Measurements from ENCODE around the gene NELL2.
A peak's percentile ranks its signal among the peaks of the same experiment; 100 is the strongest.
"Not testable (repeated sequence)": the region's sequence is repeated elsewhere in the genome, so short reads cannot be mapped to it uniquely, and the experiment has no call there.

Gene NELL2

DNA sequence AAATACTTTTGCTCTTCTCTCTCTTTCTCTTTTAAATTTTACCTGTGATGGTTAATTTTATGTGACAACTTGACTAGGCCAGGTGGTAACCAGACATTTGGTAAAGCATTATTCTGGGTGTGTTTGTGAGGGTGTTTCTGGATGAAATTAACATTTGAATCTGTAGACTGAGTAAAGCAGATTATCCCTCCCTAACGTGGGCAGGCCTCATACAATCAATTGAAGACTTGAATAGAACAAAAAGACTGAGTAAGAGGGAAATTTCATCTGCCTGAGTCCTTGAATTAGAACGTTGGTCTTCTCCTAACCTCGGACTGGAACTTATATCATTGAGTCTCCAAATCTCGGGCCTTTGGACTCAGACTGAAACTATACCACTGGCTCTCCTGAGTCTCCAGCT is 182.1 kb downstream of the NELL2 start:
- no peak for DNase-seq (ENCODE audit: low spot score)

DNA sequence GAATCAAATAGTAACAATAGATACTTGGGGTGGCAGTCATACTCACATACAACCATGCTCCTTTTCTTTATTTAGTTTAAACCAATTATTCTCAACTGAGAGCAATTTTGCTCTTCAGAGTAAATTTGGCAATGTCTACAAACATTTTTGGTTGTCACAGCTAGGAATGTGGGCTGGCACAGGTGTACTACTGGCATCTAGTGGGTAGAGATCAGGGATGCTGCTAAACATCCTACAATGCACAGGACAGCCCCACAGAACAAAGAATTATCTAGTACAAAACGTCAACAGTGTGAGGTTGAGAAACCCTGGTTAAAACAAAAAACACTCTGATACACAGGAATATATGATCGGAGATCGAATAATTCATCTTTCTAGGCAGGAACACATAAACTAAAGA is 186.5 kb downstream of the NELL2 start:
- no peak for DNase-seq (ENCODE audit: low spot score)

DNA sequence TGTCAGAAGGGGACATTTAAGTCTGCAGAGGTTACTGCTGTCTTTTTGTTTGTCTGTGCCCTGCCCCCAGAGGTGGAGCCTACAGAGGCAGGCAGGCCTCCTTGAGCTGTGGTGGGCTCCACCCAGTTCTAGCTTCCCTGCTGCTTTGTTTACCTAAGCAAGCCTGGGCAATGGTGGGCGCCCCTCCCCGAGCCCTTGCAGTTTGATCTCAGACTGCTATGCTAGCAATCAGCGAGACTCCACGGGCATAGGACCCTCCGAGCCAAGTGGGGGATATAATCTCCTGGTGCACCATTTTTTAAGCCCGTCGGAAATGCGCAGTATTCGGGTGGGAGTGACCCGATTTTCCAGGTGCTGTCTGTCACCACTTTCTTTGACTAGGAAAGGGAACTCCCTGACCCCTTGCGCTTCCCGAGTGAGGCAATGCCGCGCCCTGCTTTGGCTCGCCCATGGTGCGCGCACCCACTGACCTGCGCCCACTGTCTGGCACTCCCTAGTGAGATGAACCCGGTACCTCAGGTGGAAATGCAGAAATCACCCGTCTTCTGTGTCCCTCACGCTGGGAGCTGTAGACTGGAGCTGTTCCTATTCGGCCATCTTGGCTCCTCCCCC is 189.2 kb downstream of the NELL2 start:
- DNase-seq (ENCODE audit: low spot score): not testable (repeated sequence)

DNA sequence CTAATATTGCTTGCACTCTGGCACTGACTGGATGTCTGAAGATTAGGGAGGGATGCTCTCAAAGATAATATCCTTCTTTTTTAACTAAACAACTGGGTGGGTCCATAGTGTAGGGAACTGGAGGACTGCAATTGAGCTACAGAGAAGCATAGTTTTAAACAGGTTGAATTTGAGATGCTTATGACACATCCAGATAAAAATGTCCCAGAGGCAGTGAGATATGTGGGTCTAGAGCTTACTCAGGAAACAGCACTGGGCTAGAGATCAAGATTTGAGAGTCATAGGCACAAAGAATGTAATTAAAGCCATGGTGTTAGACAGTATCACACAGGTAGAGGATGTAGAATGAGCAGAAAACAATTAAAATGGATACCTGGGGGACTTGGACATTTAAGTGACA is 198.4 kb downstream of the NELL2 start:
- DNase-seq (ENCODE audit: low spot score): no peak

DNA sequence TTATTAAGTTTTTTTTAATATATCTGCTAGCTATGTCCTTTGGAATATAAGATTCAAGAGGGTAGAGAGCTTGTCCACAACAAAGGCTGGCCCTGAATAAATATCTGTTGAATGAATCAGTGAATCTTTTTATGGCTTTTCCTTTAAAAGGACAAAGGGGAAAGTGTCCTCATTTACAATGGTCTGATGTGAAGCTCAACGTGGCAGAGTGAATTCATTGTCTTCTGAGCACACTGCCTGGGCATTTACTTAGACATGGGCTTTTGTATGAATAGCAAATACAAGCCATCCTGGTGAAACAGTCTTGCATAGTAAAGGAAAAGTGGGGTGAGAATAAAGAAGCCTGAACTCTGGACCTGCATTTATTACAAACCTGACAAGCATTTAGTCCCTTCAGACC is 201.2 kb downstream of the NELL2 start:
- peak; percentile 59 for DNase-seq (ENCODE audit: low spot score)

DNA sequence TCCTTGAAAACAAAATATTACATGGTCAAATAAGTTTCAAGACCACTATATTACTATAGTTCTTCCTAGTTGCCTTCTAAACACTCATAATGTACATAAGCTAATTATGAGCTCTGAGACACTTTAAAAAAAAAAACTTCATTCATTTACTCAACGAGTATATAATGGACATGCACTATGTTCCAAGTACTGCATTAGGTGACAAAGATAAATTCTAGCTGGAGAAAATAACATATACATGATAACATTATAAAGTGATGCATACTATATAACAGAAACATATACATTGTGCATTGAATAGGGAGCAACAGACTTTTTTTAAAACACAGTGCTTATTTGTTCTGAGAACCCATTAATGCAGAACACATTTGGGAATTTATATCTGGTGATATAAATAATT is 202.3 kb downstream of the NELL2 start:
- DNase-seq (ENCODE audit: low spot score): no peak

DNA sequence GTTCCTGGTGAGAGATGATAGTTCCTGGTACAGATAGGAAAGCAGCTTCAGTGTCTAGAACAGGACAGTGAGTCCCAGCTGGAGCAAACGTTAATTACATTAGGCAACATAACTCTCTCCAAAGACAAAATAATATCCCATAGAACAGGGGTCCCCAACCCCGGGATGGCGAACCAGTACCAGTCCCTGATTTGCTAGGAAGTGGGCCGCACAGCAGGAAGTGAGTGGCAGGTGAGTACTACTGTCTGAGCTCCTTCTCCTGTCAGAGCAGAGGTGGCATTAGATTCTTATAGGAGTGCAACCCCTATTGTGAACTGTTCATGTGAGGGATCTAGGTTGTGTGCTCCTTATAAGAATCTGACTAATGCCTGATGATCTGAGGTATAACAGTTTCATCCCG is 204.1 kb downstream of the NELL2 start:
- DNase-seq (ENCODE audit: low spot score): no peak

DNA sequence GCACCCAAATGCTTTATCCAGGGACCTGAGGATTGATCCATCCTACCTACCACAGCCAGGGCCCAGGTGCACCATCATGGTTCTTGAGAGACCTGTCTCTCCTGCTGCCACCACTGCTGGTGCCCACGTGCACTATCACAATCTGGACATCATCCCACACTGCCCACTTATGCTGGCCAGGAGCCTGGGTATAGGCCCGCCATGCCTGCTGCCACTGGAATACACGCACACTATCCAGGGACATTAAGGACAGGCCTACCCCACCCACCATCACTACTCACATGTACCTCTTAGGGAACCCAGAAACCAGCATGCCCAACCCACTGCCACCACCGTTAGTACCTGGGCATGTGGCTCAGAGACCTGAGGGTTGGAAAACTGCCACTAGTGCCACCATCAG is 207.7 kb downstream of the NELL2 start:
- no peak for DNase-seq (ENCODE audit: low spot score)

DNA sequence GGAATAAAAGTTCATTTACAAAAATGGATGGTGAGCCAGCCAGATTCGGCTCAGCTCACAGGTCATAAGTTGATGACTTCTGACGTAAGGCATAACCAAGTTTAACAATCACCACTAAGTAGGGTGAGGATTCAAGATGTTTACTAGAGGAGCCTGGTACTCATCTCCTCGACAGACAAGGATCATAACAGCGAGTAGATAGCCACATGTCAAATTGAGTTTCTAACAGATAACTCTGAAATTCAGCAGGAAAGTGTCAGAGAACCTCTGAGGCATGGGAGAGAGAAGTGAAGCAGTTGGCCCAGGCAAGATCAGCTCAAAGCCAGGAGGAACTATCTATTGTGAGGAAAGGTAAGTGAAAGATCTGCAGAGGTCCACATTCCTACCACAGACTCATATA is 208.7 kb downstream of the NELL2 start:
- DNase-seq (ENCODE audit: low spot score): no peak

DNA sequence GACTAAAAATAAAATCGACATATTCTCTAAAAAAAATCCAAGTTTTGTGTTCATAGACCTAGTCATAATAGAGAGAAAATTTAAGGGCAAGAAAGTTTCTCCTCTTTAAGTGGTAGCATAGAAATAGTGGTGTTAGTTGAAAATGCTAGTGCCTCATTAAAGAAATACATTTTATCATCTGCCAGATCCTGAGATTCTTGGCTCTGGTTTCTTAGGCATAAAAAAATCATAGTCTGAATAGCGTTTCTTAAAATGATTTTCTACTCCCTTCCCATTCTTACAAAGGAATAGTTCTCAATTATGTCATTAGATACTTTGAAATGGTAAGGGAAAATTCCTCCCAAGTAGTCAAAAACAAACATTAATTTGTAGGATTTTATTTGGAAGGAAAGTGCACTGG is 212.8 kb downstream of the NELL2 start:
- no peak for DNase-seq (ENCODE audit: low spot score)

DNA sequence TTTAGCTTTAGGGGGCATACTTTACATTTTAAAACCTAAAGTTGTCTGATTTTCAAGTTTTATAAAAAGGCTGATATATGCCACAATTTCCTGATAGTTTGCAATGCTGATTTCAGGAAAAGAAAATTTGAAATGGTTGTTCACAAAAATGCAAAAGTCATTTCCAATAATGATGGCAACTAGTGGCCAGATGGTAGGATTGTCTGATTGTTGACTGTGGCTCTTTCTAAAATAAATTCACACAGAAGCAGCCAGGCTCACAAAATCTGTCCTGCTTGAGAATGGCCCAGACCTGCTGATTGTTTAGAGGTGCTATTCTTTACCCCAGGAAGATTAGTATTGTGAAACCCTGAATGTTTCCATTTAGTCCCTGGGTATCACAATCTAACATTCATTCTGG is 220.3 kb downstream of the NELL2 start:
- no peak for DNase-seq (ENCODE audit: low spot score)

DNA sequence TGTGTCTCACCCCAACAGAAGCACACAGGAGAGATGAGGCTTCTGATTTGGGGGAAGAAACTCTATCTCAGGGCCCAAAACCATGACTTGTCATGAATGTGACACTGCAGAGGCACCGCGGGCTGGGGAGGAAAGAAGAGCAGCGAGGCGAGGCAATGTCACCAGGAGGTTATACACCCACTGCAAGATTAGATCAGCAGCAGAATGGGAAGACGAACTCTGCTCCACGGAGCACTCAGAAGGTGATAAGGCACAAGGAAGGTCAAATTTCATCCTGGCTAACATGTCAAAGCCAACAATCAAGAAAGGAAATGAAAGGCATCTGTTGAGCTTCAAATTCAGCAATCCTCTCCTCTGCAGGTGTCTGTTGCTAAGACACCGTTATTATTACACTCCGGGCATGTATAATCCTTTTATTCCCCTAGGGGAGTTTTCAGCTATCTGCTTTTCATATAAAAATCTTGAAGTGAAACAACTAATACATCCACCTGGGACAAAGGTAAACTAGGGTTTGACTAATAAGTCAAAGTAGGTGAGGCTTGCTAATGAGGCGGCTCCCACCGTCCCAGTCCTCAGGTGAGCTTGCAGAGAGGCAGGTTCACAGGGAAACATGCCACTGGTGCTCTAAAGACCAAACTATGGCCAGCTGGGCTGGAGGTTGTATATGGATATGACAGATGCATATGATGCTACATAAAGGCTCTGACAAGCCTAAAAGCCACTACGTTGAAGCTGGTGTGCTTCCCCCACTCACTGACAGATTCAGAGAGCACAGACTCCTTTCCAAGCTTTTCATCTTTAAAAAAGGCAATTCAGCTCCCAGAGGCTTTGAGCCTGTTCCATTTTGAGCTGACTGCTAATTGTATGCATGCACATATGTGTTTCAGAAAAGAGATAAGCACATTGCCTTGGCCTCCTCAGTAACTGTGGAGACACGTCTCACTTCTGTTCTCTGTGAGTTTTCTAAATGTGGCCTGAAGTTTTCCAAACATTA is 221.2 kb downstream of the NELL2 start:
- DNase-seq (ENCODE audit: low spot score): no peak

DNA sequence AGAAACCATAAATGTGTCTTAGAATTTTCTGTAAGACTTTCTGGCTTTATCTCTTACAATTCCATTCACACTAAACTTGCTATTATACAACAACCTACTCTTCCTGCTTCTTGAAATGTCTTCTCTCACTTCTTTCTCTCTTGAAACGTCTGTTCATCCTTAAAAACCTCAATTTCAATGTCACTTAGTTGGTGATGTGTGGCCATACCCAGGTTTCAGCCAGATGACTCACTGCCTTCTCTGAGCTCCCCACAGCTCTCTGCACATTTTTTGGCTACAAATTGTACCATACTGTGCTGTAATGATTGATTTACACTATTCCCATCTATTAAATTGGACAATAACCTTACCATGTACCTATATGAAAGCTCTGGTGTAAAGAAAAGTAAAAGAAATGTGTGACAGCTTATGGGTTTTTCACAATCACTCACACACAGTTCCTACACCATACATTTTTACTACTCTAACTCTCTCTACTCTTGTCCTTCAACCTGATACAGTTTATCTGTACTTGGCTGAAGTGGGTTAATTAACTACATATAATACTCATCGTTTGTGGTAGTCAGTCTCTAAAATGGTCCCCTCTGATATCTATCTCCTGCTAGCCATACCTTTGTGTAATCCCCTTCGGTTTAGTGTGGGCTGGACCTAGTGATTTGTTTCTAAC is 222.1 kb downstream of the NELL2 start:
- no peak for DNase-seq (ENCODE audit: low spot score)

DNA sequence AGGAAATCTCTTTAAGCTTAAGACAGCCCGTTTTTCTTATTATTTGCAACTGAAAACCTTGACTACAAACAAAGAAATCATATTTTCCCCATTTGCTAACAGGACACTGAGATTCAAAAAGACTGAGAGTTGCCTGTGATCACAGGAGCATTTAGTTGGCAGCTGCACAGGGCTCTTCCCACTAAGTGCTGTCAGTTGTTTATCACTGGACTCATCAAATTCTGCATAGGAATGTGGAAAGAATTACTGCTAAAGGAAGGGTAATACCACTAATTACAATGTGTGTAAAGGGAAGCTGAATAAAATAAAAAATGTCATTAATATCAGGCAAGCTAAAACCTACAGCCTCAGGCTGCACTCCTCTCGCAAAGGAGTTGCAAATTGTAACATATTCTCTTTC is 226.4 kb downstream of the NELL2 start:
- DNase-seq (ENCODE audit: low spot score): no peak

DNA sequence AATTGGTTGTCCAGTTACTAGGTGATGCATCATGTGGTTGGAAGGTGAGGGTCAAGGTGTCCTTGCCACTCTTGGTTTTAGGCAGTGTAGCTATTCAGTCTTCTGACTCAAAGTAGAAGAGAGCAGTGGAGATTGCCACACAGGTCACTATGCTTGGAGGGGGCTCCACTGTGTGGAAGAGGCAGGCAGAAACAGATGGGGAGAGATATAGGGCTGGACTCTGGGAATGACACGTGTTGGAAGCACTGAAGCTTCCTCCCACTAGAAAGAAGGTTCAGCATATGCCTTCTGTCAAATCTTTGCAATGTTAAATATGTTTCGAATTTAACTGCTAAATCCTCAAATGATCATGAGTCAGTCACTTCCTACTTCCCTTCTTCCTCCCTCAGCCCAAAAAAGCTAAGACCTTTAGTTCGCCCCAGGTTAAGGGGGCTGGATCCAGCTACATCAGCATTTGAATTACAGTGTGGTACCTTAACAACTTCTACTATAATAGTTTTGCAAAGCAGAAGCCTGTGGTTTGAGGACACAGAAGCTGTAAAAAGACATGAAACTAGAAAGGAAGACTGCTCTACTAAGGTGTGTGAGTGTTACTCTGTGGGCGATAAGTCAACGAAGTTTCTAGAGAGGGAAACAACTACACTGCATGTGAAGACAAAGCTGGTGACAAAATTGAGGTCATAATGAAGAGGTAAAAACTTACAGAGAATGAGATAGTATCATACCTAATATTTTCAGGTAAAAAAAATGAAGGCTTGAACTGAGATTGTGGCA is 228.0 kb downstream of the NELL2 start:
- no peak for DNase-seq (ENCODE audit: low spot score)

DNA sequence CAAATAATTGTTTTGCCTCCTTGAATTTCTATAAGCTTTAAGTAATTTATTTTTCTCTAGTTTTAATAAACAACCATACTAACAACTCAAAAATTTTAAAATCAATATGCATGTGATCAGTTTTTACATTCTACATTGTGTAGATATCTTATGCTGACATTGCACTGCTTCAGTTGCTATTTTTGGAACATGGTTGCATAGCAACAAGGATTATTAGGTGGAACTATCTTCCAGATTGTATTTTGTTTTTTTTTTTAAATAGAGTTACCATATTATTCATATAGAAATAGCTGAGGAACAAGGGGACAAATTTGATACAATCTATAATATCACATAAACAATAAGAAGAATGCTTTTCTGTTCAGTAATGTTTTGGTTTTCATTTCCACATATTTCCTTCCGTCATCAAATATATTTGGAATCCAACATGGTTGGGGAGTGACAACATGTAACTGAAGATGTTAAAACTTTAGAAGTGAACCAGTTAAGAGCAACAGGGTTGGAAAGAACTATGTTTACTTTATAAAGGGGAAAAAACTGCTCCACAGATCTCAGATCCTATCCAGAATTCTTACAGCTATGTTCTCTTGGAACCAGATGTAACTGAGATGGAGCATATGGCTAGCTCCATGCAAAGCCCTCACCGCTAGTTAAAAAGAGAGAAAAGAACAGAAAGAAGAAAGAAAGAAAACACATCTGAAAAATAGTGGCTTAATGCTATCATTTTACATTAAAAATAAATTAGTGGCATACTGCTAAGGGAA is 235.5 kb downstream of the NELL2 start:
- DNase-seq (ENCODE audit: low spot score): no peak

DNA sequence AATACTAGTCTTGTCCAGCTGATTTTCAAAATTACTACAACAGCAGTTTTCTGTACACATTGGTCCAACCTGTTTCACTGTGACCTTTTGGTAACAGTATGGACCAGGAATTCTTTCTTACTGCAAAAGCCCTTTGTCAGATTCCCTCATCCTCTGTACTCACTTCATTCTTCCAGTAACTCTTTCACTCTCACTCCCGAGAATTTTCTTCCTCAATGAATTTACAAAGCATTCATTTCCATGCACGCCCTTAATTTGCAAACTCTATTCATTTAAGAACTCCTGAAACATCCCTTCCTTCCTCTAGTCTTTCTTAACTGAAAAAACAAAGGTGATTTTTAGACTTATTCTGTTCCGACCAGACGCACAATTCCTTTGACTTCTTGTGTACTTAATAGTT is 238.2 kb downstream of the NELL2 start:
- DNase-seq (ENCODE audit: low spot score): no peak

DNA sequence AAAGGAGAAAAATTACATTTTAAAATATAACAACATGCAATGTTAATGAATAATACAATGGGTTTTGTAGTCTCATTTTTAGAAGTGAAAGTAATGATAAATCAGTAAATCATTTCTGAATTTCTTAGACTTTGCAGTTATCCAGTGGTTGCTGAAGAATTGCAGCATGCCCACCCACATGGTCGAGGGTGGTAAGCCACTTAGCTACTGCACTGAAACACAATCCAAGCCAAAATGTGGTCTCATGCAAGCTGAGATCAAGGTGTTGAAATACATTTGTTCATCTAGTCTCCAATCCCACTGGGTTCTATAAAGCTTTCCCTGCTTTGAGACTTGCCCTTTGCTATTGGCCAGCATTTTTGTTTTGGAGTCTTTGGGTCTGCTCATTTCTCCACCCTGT is 247.9 kb downstream of the NELL2 start:
- no peak for DNase-seq (ENCODE audit: low spot score)

DNA sequence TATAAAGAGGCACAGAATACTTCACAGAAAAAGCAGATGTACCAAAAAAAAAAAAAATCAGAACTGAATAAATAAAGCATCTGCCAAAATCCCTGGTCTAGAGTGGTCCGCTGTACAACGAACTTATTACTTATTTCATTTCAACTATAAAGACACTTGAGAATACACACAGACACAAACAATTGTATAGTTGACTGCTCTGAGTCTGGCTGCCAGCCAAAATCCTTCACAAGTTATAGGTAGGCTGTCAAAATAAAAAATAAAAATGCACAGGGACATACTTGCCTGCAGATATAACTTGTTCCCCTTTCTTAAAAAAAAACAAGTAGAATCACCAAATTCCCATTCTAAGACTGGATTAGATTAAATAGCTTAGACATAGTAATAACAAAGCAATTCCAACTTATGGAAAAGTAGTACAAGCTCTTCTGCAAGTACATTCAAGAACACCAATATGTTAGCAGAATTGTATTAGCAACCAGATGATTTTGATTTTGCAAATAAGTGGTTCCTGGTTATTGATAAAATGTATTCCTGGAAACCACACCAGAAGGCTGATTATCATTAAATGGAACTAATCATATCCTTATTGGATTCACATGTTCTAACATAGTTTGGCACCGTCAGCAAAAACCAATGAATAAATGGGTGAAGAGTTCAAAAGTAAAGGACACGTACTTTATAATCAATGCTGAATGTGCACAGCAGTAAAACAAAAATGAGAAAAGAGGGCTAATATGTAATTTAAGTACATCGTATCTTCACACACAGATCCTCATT is 248.5 kb downstream of the NELL2 start:
- DNase-seq (ENCODE audit: low spot score): no peak

DNA sequence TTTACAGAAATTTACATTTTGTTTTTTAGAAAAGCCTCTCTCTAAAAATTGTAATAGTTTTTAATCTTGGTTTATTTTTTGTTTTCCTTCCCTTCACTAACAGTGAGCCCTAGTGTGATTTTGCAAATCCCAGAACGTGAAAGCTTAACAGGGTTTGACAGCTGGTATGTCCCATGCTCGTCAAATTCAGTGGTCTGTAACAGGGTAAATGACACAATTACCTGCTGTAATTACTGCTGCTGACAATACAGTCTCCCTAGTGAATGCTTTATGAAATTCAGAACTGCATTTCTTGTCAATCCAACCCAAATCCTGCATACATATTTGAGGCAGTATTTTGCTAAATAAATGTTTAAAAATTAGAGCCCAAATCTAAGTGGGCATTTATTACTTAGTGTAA is 249.2 kb downstream of the NELL2 start:
- no peak for DNase-seq (ENCODE audit: low spot score)

DNA sequence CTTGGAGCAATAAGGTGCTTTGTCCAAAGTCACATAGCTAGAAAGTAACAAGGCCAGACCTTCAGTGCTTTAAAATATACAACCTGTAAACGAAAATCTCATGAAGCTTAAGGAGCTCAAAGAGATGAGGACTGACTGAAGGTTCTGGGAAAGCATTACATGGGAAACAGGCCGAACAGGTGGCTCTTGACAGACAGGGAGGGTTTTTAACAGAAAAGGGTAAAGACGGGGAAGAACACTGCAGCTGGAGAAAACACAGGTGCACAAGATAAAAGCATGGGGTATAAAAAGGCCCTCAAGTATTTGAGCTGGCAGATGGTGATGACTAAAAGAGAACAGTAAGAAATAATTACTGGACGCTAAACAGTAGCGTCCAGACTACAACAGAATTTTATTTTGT is 257.2 kb downstream of the NELL2 start:
- DNase-seq (ENCODE audit: low spot score): no peak

All from COLO829 (cell line).